Uterus (tissue), 2 donors: ENCODE measurements around the gene HUWE1.

Experiments used
- CTCF ChIP-seq, 4 experiments: fragments of 200-600 bp in 2 of 4; fragments of 450-650 bp in 2 of 4; sonication (generic) in 2 of 4; IDR thresholded peaks; one replicate each; pipeline ENCODE4 v1.5.1; 2016 to 2019; ENCODE audit warnings: antibody characterized with exemption in 4 of 4, mild to moderate bottlenecking in 2 of 4, moderate library complexity in 1 of 4
- POLR2A ChIP-seq, 2 donors: fragments of 450-650 bp; IDR thresholded peaks; one replicate each; pipeline ENCODE4 v1.6.1; 2016; ENCODE audit warnings: antibody characterized with exemption in 2 of 2, mild to moderate bottlenecking in 1 of 2, moderate library complexity in 1 of 2

- no peak for TF ChIP-seq CTCF (IDR thresholded peaks at IDR 0.05)
- TF ChIP-seq POLR2A (IDR thresholded peaks at IDR 0.05) = no peak
Observed at GRCh38 chrX:53621418-53621986, 65.0 kb downstream of the HUWE1 start.
